CD4-positive, alpha-beta T cell treated with Interleukin-2 at 100 ng/mL for 4 hours (primary cell): ENCODE measurements around the gene CSE1L.
A peak's percentile ranks its signal among the peaks of the same experiment; 100 is the strongest.
"Not testable (repeated sequence)": the region's sequence is repeated elsewhere in the genome, so short reads cannot be mapped to it uniquely, and the experiment has no call there.

ENCODE experiments used
- DNase-seq: peaks from one replicate; pipeline ENCODE4 v3.0.0-alpha.2; 2020; ENCODE audit warnings: low spot score

CSE1L gene

DNA sequence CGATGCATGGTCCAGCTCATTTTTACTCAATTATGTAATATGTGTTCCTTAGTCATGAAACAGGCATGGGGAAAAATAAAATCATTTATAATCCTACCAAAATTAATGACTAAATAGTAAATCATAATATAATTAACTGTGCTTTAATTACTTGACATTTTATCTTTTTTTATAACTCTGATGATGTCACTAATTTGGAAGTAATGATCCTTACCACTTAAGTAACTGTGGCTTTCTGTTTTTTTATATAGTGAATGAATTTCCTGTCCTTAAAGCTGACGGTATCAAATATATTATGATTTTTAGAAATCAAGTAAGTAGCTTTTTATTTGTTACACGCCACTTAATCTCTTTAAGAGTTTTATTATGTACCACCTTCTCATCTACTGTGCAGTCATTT lies 32.2 kb downstream of the CSE1L start:
- no peak for DNase-seq

- not testable (repeated sequence) for DNase-seq
These were observed 36.2 kb downstream of the CSE1L start for GRCh38 chr20:49082295-49082694.

- no peak for DNase-seq
These were observed 45.0 kb downstream of the CSE1L start for GRCh38 chr20:49091104-49091503.

DNA sequence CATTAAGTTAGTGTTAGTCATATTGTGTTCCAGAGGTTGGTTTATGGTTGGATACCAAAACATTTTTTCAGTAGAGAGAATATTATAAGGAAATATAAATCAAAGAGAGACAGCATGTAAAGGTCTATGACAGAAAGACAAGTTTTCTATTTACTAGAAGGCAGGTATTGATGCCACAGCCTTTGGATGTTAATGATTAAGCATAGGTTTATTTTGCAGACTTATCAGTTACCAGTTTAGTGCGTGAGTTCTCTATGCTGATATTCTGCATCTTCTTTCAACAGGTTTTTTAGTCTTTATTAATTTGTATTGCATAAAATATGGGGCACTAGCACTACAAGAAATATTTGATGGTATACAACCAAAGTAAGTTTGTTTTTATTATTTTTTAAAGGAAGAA lies 45.6 kb downstream of the CSE1L start:
- no peak for DNase-seq

- DNase-seq = no peak
These were observed 50.2 kb downstream of the CSE1L start for GRCh38 chr20:49096203-49096730.

DNA sequence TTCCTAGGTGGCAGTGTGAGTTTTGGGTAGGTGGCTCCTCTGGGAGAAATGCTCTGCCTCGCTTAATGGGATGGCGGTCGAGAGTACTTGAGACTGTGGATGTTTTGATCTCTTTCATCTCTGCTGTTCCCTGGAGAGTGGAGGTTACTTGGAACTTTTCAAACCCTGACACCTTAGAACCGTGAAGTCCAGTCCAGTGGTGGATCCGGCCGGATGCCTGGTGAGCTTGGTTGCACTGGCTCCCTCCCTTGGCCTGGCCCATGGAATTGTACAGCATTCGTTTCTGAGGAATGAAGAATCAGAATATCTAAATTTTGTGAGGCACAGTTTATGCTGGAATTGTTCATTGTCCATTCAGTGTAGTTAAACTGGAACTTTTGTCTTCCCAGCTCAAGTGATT lies 51.0 kb downstream of the CSE1L start:
- DNase-seq = no peak

DNA sequence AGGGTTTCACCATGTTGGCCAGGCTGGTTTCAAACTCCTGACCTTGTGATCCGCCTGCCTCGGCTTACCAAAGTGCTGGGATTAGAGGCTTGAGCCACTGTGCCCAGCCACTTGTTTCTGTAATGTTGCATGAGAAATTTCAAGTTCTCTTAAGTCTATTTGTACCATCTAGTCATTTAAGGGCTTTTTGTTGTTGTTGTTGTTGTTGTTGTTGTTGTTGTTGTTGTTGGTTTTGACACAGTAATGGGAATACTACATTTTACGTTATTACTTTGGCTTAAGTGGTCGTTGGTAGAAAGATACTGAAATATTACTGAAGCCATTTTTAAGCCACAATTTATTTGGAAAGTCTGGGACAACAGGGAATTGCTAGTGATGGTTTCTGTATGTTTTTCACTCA lies 52.0 kb downstream of the CSE1L start:
- no peak for DNase-seq

- DNase-seq = no peak
These were observed 52.9 kb downstream of the CSE1L start for GRCh38 chr20:49099011-49099410.

DNA sequence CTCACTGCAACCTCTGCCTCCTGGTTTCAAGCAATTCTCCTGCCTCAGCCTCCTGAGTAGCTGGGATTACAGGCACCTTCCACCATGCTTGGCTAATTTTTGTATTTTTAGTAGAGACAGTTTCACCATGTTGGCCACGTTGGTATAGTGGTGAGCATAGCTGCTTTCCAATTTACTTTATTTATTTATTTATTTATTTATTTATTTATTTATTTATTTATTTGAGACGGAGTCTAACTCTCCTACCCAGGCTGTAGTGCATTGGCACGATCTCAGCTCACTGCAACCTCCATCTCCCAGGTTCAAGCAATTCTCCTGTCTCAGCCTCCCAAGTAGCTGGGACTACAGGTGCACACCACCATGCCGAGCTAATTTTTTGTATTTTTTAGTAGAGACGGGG lies 54.2 kb downstream of the CSE1L start:
- not testable (repeated sequence) for DNase-seq

GRCh38 chr20:49100972-49101371 lies 54.9 kb downstream of the CSE1L start:
- peak; percentile 3 for DNase-seq

- DNase-seq = no peak
These were observed 56.9 kb downstream of the CSE1L start for GRCh38 chr20:49103019-49103418.

DNA sequence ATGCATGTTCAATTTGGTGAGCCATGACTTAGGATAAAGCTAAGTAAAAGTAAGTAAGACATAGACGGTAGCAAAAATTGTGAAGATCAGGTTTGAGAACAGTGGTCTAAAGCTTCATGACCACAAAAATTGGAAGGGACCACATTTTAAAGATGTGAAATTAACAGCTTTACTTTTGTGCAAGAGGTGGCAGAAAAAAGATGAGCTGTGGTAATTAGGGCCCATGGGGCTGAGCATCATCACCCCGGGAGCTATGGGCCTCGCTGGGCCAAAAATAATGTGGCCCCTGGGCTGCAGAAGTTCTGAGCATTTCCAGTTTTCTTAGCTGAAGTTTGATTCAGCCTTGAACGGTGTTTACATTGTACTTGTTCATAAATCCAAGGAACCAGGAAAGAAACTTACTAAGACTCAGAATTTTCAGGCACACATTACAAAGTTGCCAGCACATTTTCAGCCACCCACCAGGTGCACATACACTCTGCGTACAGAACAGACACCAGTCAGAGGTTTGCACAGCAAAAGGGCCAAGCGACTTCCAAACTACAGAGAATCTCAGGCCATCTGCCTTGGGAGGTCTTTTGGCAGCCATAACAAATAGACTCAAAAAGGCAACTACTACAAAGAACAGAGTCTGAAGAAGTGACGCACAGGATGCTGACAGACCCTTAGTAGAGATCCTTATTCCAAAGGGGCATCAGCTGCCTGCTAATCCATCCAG lies 57.7 kb downstream of the CSE1L start:
- DNase-seq = no peak

DNA sequence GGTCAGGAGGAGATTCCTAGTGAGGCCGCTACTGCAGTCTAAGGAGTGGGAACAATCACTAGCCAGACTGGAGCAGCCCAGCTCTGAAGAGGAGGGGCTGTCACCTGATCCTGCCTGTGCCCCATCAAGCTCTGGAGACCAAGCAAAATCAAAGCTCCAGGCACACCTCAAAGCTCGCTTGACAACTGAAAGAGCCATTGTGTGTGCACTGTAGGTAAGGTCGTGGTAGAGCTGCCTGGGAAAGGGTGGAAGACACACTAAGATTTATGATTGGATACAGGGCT lies 58.2 kb downstream of the CSE1L start:
- no peak for DNase-seq

DNA sequence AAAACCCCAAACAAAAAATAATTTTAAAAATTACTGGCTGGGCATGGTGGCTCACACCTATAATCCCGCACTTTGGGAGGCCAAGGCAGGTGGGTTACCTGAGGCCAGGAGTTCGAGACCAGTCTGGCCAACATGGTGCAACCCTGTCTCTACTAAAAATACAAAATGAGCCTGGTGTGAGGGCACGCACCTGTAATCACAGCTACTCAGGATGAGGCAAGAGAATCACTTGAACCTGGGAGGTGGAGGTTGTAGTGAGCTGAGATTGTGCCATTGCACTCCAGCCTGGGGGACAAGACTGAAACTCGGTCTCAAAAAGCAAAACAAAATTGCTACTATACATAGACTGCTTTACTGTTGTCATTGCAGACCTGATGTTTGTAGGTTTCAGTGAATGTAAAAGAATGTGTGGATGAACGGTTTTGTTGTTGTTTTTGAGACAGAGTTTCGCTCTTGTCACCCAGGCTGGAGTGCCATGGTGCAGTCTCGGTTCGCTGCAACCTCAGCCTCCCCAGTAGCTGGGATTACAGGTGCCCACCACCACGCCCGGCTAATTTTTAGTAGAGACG lies 59.0 kb downstream of the CSE1L start:
- not testable (repeated sequence) for DNase-seq

DNA sequence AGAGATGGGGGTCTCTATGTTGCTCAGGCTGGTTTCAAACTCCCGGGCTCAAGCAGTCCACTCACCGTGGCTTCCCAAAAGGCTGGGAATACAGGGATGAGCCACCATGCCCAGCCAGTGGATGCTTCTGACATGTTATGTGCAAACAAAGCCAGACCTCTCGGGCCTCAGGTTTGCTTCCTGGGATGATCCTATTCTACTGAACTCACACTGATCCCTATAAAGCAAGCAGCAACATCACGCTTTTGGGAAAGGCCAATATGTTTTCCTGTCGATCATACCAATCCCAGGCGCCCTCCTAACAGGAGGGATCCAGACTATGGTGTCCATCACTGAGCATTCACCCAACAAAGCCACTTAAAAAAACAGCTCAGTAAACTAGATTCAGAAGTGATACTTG lies 60.2 kb downstream of the CSE1L start:
- DNase-seq = no peak

GRCh38 chr20:49110767-49111694 lies 64.9 kb downstream of the CSE1L start:
- no peak for DNase-seq

- DNase-seq = no peak
These were observed 66.6 kb downstream of the CSE1L start for GRCh38 chr20:49112596-49113274.

- DNase-seq = no peak
These were observed 69.5 kb downstream of the CSE1L start for GRCh38 chr20:49115564-49115963.

GRCh38 chr20:49118307-49118706 lies 72.2 kb downstream of the CSE1L start:
- no peak for DNase-seq

DNA sequence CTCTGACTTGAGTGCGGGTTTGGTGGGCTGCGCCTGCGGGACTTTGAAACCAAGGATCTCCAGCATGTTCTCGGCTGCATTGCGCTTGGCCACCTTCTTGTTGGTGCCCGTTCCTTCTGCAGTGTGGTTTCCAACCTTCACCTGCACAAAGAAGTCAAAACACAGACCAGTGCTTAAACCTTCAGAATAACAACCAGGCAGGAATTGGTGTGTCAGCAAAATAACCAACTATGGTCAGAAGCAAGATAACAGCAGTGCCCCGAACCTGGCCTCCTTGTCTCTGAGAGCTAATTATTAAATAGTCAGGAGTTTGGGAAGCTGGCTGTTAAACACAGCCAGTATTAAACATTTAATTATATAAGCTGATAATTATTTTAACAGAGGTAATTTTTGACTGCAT lies 73.9 kb downstream of the CSE1L start:
- DNase-seq = no peak

DNA sequence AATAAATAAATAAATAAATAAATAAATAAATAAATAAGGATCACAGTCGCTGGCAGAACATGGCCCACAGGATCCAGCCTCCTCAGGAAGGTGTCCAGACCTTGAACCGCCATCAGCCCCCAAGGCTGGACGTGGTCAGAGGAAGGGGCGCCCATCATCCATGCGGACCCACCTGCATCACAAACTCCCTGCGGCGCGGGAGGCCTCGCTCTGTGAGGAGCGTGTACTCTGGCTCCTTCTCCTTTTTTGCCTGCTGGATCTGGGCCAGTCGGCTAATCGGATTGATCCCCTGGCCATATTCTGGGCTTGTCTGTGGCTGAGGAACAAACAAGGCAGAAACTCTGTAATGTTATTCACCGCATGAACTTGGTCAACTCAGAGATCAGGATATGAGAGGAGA lies 76.8 kb downstream of the CSE1L start:
- no peak for DNase-seq

GRCh38 chr20:49123982-49124381 lies 77.9 kb downstream of the CSE1L start:
- DNase-seq = no peak
